ENCODE results near the gene CELSR1.

The CELSR1 gene

GRCh38 chr22:46389081-46389480 is 148.3 kb downstream of the CELSR1 start:
- peaks cover 4% of the 10 kb centered on the region for H3K27me3 Mint-ChIP-seq (ENCODE audit: low read depth, poor library complexity)
- H3K4me1 Mint-ChIP-seq = peaks cover 16% of the 10 kb centered on the region
- H3K36me3 Mint-ChIP-seq (ENCODE audit: low read depth) = peaks cover 4% of the 10 kb centered on the region
- no peak for TF ChIP-seq CTCF (IDR thresholded peaks at IDR 0.05)
- no peak overlapping the region for H3K4me3 Mint-ChIP-seq
- H3K27ac Mint-ChIP-seq = no peak overlapping the region
- DNase-seq = no peak
- no peaks in the 10 kb centered on the region for H3K9me3 Mint-ChIP-seq

GRCh38 chr22:46388647-46389046 is 148.8 kb downstream of the CELSR1 start:
- Mint-ChIP-seq H3K9me3 (no peaks in the 10 kb centered on the region), H3K36me3 (ENCODE audit: low read depth) (peaks cover 4% of the 10 kb centered on the region), H3K27me3 (ENCODE audit: low read depth, poor library complexity) (peaks cover 4% of the 10 kb centered on the region), H3K27ac (no peak overlapping the region), H3K4me1 (peaks cover 16% of the 10 kb centered on the region), H3K4me3 (no peak overlapping the region)
- no peak for TF ChIP-seq CTCF (IDR thresholded peaks at IDR 0.05)
- DNase-seq = no peak

GRCh38 chr22:46387748-46388147 is 149.7 kb downstream of the CELSR1 start:
- Mint-ChIP-seq H3K4me1 (peaks cover 16% of the 10 kb centered on the region), H3K9me3 (no peaks in the 10 kb centered on the region), H3K27ac (no peak overlapping the region), H3K27me3 (ENCODE audit: low read depth, poor library complexity) (peaks cover 4% of the 10 kb centered on the region), H3K4me3 (no peak overlapping the region), H3K36me3 (ENCODE audit: low read depth) (peaks cover 7% of the 10 kb centered on the region)
- no peak for TF ChIP-seq CTCF (IDR thresholded peaks at IDR 0.05)
- no peak for DNase-seq

GRCh38 chr22:46386312-46386711 is 151.1 kb downstream of the CELSR1 start:
- TF ChIP-seq CTCF (IDR thresholded peaks at IDR 0.05) = no peak
- no peaks in the 10 kb centered on the region for H3K9me3 Mint-ChIP-seq
- no peak overlapping the region for H3K4me3 Mint-ChIP-seq
- no peak overlapping the region for H3K27ac Mint-ChIP-seq
- H3K27me3 Mint-ChIP-seq (ENCODE audit: low read depth, poor library complexity) = peaks cover 4% of the 10 kb centered on the region
- no peak for DNase-seq
- peaks cover 16% of the 10 kb centered on the region for H3K4me1 Mint-ChIP-seq
- peaks cover 11% of the 10 kb centered on the region for H3K36me3 Mint-ChIP-seq (ENCODE audit: low read depth)

- DNase-seq = no peak
- no peak for TF ChIP-seq CTCF (IDR thresholded peaks at IDR 0.05)
- peak overlapping the region; percentile 43 for H3K27ac Mint-ChIP-seq
- peaks cover 13% of the 10 kb centered on the region for H3K36me3 Mint-ChIP-seq (ENCODE audit: low read depth)
- H3K4me3 Mint-ChIP-seq = no peak overlapping the region
- H3K9me3 Mint-ChIP-seq = peaks cover 2% of the 10 kb centered on the region
- peaks cover 34% of the 10 kb centered on the region for H3K4me1 Mint-ChIP-seq
- peaks cover 5% of the 10 kb centered on the region for H3K27me3 Mint-ChIP-seq (ENCODE audit: low read depth, poor library complexity)
Observed at GRCh38 chr22:46382524-46382923, 154.9 kb downstream of the CELSR1 start.

GRCh38 chr22:46381731-46382130 is 155.7 kb downstream of the CELSR1 start:
- no peak overlapping the region for H3K27ac Mint-ChIP-seq
- no peak for DNase-seq
- H3K36me3 Mint-ChIP-seq (ENCODE audit: low read depth) = peaks cover 21% of the 10 kb centered on the region
- no peak overlapping the region for H3K4me3 Mint-ChIP-seq
- peaks cover 9% of the 10 kb centered on the region for H3K9me3 Mint-ChIP-seq
- H3K27me3 Mint-ChIP-seq (ENCODE audit: low read depth, poor library complexity) = peaks cover 3% of the 10 kb centered on the region
- H3K4me1 Mint-ChIP-seq = peaks cover 42% of the 10 kb centered on the region
- no peak for TF ChIP-seq CTCF (IDR thresholded peaks at IDR 0.05)
